Colon (tissue), 2 donors: ENCODE measurements around the gene USP24.
"Not testable (repeated sequence)": the region's sequence is repeated elsewhere in the genome, so short reads cannot be mapped to it uniquely, and the experiment has no call there.

Source experiments
- FAIRE-seq: peaks from 2 replicates; lab custom pipeline; 2012; peaks lifted over from hg19 to GRCh38; lab: Jason Lieb, UNC
- donor health status: control.
- donor health status: control.

The USP24 gene

GRCh38 chr1:55232448-55233144 lies 17.4 kb upstream of the USP24 start:
- FAIRE-seq: no peak

GRCh38 chr1:55231745-55232144 lies 16.6 kb upstream of the USP24 start:
- FAIRE-seq: no peak

- FAIRE-seq: no peak
Measured at GRCh38 chr1:55230659-55231058, 15.5 kb upstream of the USP24 start.

- not testable (repeated sequence) for FAIRE-seq
Measured at GRCh38 chr1:55229726-55230125, 14.6 kb upstream of the USP24 start.

- FAIRE-seq: no peak
Measured at GRCh38 chr1:55225228-55225627, 10.1 kb upstream of the USP24 start.

- no peak for FAIRE-seq
Measured at GRCh38 chr1:55224729-55225128, 9.6 kb upstream of the USP24 start.

- FAIRE-seq: no peak
Measured at GRCh38 chr1:55222152-55222551, 7.0 kb upstream of the USP24 start.

- no peak for FAIRE-seq
Measured at GRCh38 chr1:55217226-55217986, 2.2 kb upstream of the USP24 start.

GRCh38 chr1:55216096-55216495 lies 932 bp upstream of the USP24 start:
- no peak for FAIRE-seq

GRCh38 chr1:55214934-55215193 lies 300 bp downstream of the USP24 start:
- no peak for FAIRE-seq

- FAIRE-seq: no peak
Measured at GRCh38 chr1:55214212-55214933, 791 bp downstream of the USP24 start.

- no peak for FAIRE-seq
Measured at GRCh38 chr1:55213885-55214211, 1.3 kb downstream of the USP24 start.

- no peak for FAIRE-seq
Measured at GRCh38 chr1:55213151-55213884, 1.8 kb downstream of the USP24 start.

- no peak for FAIRE-seq
Measured at GRCh38 chr1:55212349-55213150, 2.6 kb downstream of the USP24 start.

- FAIRE-seq: no peak
Measured at GRCh38 chr1:55211863-55212262, 3.3 kb downstream of the USP24 start.

- FAIRE-seq: no peak
Measured at GRCh38 chr1:55210990-55211801, 4.0 kb downstream of the USP24 start.

- no peak for FAIRE-seq
Measured at GRCh38 chr1:55209247-55209646, 5.9 kb downstream of the USP24 start.

- FAIRE-seq: no peak
Measured at GRCh38 chr1:55206210-55206609, 9.0 kb downstream of the USP24 start.

- FAIRE-seq: no peak
Measured at GRCh38 chr1:55204997-55205396, 10.2 kb downstream of the USP24 start.

- no peak for FAIRE-seq
Measured at GRCh38 chr1:55203064-55203463, 12.1 kb downstream of the USP24 start.

- FAIRE-seq: no peak
Measured at GRCh38 chr1:55200667-55201066, 14.5 kb downstream of the USP24 start.
